ENCODE results near the gene DLL3. TPM values are rescaled to one million over a fixed set of nuclear protein-coding genes. Genes with fewer than 3 reads are reported as not detected.
A peak's percentile ranks its signal among the peaks of the same experiment; 100 is the strongest.
"Not testable (repeated sequence)": the region's sequence is repeated elsewhere in the genome, so short reads cannot be mapped to it uniquely, and the experiment has no call there.

The DLL3 gene
- polyA plus RNA-seq, 4 donors, result 0.15 to 0.40 TPM; not detected in 2

GRCh38 chr19:39469567-39469966 is 29.2 kb upstream of the DLL3 start:
- 84 to 86% (median 86%) methylated on average over 6 of the region's 6 CpGs for WGBS, 3 donors
- FAIRE-seq (no peak), DNase-seq (no peak)
- no peaks in the 10 kb centered on the region for H3K27me3 ChIP-seq (ENCODE audit: control insufficient read depth in 3 of 3, insufficient read depth in 3 of 3, low read length in 3 of 3)
- H3K4me3 ChIP-seq (ENCODE audit: low read depth in 1 of 3, low read length in 3 of 3), result no peak overlapping the region
- H3K27ac ChIP-seq (ENCODE audit: low read depth in 1 of 3, low read length in 2 of 3), result no peak overlapping the region
- H3K9me3 ChIP-seq (ENCODE audit: control insufficient read depth in 2 of 2, insufficient read depth in 1 of 2, low read depth in 1 of 2, low read length in 1 of 2), result no peaks in the 10 kb centered on the region
- H3K4me1 ChIP-seq (ENCODE audit: control insufficient read depth in 3 of 3, insufficient read depth in 2 of 3, low read depth in 1 of 3, low read length in 2 of 3), result no peaks in the 10 kb centered on the region
- peaks cover 34 to 97% (median 65%) of the 10 kb centered on the region in 3 donors for H3K36me3 ChIP-seq (ENCODE audit: control insufficient read depth in 3 of 3, insufficient read depth in 2 of 3, low read depth in 1 of 3, low read length in 3 of 3)

GRCh38 chr19:39470724-39471339 is 27.9 kb upstream of the DLL3 start:
- FAIRE-seq, result no peak
- no peaks in the 10 kb centered on the region for H3K9me3 ChIP-seq (ENCODE audit: control insufficient read depth in 2 of 2, insufficient read depth in 1 of 2, low read depth in 1 of 2, low read length in 1 of 2)
- H3K4me1 ChIP-seq (ENCODE audit: control insufficient read depth in 3 of 3, insufficient read depth in 2 of 3, low read depth in 1 of 3, low read length in 2 of 3), result no peaks in the 10 kb centered on the region
- 84 to 87% (median 86%) methylated on average over 7 of the region's 7 CpGs for WGBS, 3 donors
- peaks cover 30 to 98% (median 63%) of the 10 kb centered on the region in 3 donors for H3K36me3 ChIP-seq (ENCODE audit: control insufficient read depth in 3 of 3, insufficient read depth in 2 of 3, low read depth in 1 of 3, low read length in 3 of 3)
- no peak overlapping the region for H3K4me3 ChIP-seq (ENCODE audit: low read depth in 1 of 3, low read length in 3 of 3)
- no peak overlapping the region for H3K27ac ChIP-seq (ENCODE audit: low read depth in 1 of 3, low read length in 2 of 3)
- H3K27me3 ChIP-seq (ENCODE audit: control insufficient read depth in 3 of 3, insufficient read depth in 3 of 3, low read length in 3 of 3), result no peaks in the 10 kb centered on the region
- no peak for DNase-seq

- Histone ChIP-seq H3K4me1 (ENCODE audit: control insufficient read depth in 3 of 3, insufficient read depth in 2 of 3, low read depth in 1 of 3, low read length in 2 of 3) (no peaks in the 10 kb centered on the region), H3K36me3 (ENCODE audit: control insufficient read depth in 3 of 3, insufficient read depth in 2 of 3, low read depth in 1 of 3, low read length in 3 of 3) (peaks cover 28 to 95% (median 55%) of the 10 kb centered on the region in 3 donors), H3K9me3 (ENCODE audit: control insufficient read depth in 2 of 2, insufficient read depth in 1 of 2, low read depth in 1 of 2, low read length in 1 of 2) (no peaks in the 10 kb centered on the region), H3K4me3 (ENCODE audit: low read depth in 1 of 3, low read length in 3 of 3) (no peak overlapping the region), H3K27me3 (ENCODE audit: control insufficient read depth in 3 of 3, insufficient read depth in 3 of 3, low read length in 3 of 3) (no peaks in the 10 kb centered on the region), H3K27ac (ENCODE audit: low read depth in 1 of 3, low read length in 2 of 3) (no peak overlapping the region)
- WGBS, 3 donors, result 72 to 86% (median 80%) methylated on average over 8 of the region's 8 CpGs
- no peak for FAIRE-seq
- no peak for DNase-seq
These were observed 26.8 kb upstream of the DLL3 start for GRCh38 chr19:39471756-39472536.

GRCh38 chr19:39472746-39473442 is 25.9 kb upstream of the DLL3 start:
- DNase-seq (no peak), FAIRE-seq (no peak)
- no peaks in the 10 kb centered on the region for H3K9me3 ChIP-seq (ENCODE audit: control insufficient read depth in 2 of 2, insufficient read depth in 1 of 2, low read depth in 1 of 2, low read length in 1 of 2)
- H3K27ac ChIP-seq (ENCODE audit: low read depth in 1 of 3, low read length in 2 of 3), result no peak overlapping the region
- H3K27me3 ChIP-seq (ENCODE audit: control insufficient read depth in 3 of 3, insufficient read depth in 3 of 3, low read length in 3 of 3), result no peaks in the 10 kb centered on the region
- no peak overlapping the region for H3K4me3 ChIP-seq (ENCODE audit: low read depth in 1 of 3, low read length in 3 of 3)
- H3K4me1 ChIP-seq (ENCODE audit: control insufficient read depth in 3 of 3, insufficient read depth in 2 of 3, low read depth in 1 of 3, low read length in 2 of 3), result no peaks in the 10 kb centered on the region
- 91% methylated on average over 31 to 32 of the region's 32 CpGs for WGBS, 3 donors
- peaks cover 25 to 86% (median 48%) of the 10 kb centered on the region in 3 donors for H3K36me3 ChIP-seq (ENCODE audit: control insufficient read depth in 3 of 3, insufficient read depth in 2 of 3, low read depth in 1 of 3, low read length in 3 of 3)

- DNase-seq, result no peak
- Histone ChIP-seq H3K27ac (ENCODE audit: low read depth in 1 of 3, low read length in 2 of 3) (no peak overlapping the region), H3K4me1 (ENCODE audit: control insufficient read depth in 3 of 3, insufficient read depth in 2 of 3, low read depth in 1 of 3, low read length in 2 of 3) (no peaks in the 10 kb centered on the region), H3K27me3 (ENCODE audit: control insufficient read depth in 3 of 3, insufficient read depth in 3 of 3, low read length in 3 of 3) (no peaks in the 10 kb centered on the region), H3K4me3 (ENCODE audit: low read depth in 1 of 3, low read length in 3 of 3) (no peak overlapping the region), H3K9me3 (ENCODE audit: control insufficient read depth in 2 of 2, insufficient read depth in 1 of 2, low read depth in 1 of 2, low read length in 1 of 2) (no peaks in the 10 kb centered on the region), H3K36me3 (ENCODE audit: control insufficient read depth in 3 of 3, insufficient read depth in 2 of 3, low read depth in 1 of 3, low read length in 3 of 3) (peaks cover 25 to 80% (median 42%) of the 10 kb centered on the region in 3 donors)
- 87 to 88% (median 87%) methylated on average over 11 of the region's 11 CpGs for WGBS, 3 donors
- no peak for FAIRE-seq
These were observed 25.2 kb upstream of the DLL3 start for GRCh38 chr19:39473443-39473960.

GRCh38 chr19:39474139-39474620 is 24.6 kb upstream of the DLL3 start:
- Histone ChIP-seq H3K27me3 (ENCODE audit: control insufficient read depth in 3 of 3, insufficient read depth in 3 of 3, low read length in 3 of 3) (no peaks in the 10 kb centered on the region), H3K36me3 (ENCODE audit: control insufficient read depth in 3 of 3, insufficient read depth in 2 of 3, low read depth in 1 of 3, low read length in 3 of 3) (peaks cover 25 to 73% (median 39%) of the 10 kb centered on the region in 3 donors), H3K27ac (ENCODE audit: low read depth in 1 of 3, low read length in 2 of 3) (no peak overlapping the region), H3K9me3 (ENCODE audit: control insufficient read depth in 2 of 2, insufficient read depth in 1 of 2, low read depth in 1 of 2, low read length in 1 of 2) (no peaks in the 10 kb centered on the region), H3K4me1 (ENCODE audit: control insufficient read depth in 3 of 3, insufficient read depth in 2 of 3, low read depth in 1 of 3, low read length in 2 of 3) (no peaks in the 10 kb centered on the region), H3K4me3 (ENCODE audit: low read depth in 1 of 3, low read length in 3 of 3) (no peak overlapping the region)
- FAIRE-seq (no peak), DNase-seq (peak; percentile 19 to 65)
- 52 to 59% (median 54%) methylated on average over 9 of the region's 9 CpGs for WGBS, 3 donors

GRCh38 chr19:39475748-39476147 is 23.0 kb upstream of the DLL3 start:
- Histone ChIP-seq H3K27ac (ENCODE audit: low read depth in 1 of 3, low read length in 2 of 3) (no peak overlapping the region), H3K27me3 (ENCODE audit: control insufficient read depth in 3 of 3, insufficient read depth in 3 of 3, low read length in 3 of 3) (no peaks in the 10 kb centered on the region), H3K4me3 (ENCODE audit: low read depth in 1 of 3, low read length in 3 of 3) (no peak overlapping the region), H3K4me1 (ENCODE audit: control insufficient read depth in 3 of 3, insufficient read depth in 2 of 3, low read depth in 1 of 3, low read length in 2 of 3) (peaks cover 0 to 5% (median 0%) of the 10 kb centered on the region in 3 donors), H3K36me3 (ENCODE audit: control insufficient read depth in 3 of 3, insufficient read depth in 2 of 3, low read depth in 1 of 3, low read length in 3 of 3) (peaks cover 19 to 58% (median 29%) of the 10 kb centered on the region in 3 donors), H3K9me3 (ENCODE audit: control insufficient read depth in 2 of 2, insufficient read depth in 1 of 2, low read depth in 1 of 2, low read length in 1 of 2) (no peaks in the 10 kb centered on the region)
- no peak for FAIRE-seq
- WGBS, 3 donors, result 94 to 100% (median 100%) methylated on average over 1 to 2 of the region's 2 CpGs
- no peak for DNase-seq

GRCh38 chr19:39479319-39479801 is 19.4 kb upstream of the DLL3 start:
- not testable (repeated sequence) for H3K4me3 ChIP-seq (ENCODE audit: low read depth in 1 of 3, low read length in 3 of 3); H3K27me3 ChIP-seq (ENCODE audit: control insufficient read depth in 3 of 3, insufficient read depth in 3 of 3, low read length in 3 of 3); FAIRE-seq; H3K9me3 ChIP-seq (ENCODE audit: control insufficient read depth in 2 of 2, insufficient read depth in 1 of 2, low read depth in 1 of 2, low read length in 1 of 2)
- 75 to 84% (median 81%) methylated on average over 11 of the region's 11 CpGs for WGBS, 3 donors
- H3K36me3 ChIP-seq (ENCODE audit: control insufficient read depth in 3 of 3, insufficient read depth in 2 of 3, low read depth in 1 of 3, low read length in 3 of 3), result peaks cover 7 to 32% (median 8%) of the 10 kb centered on the region in 3 donors
- peaks cover 2 to 10% (median 5%) of the 10 kb centered on the region in 3 donors for H3K4me1 ChIP-seq (ENCODE audit: control insufficient read depth in 3 of 3, insufficient read depth in 2 of 3, low read depth in 1 of 3, low read length in 2 of 3)
- DNase-seq, result peak in 1 of 2 donors; percentile 28
- peak overlapping the region in 1 of 3 donors; percentile 75 for H3K27ac ChIP-seq (ENCODE audit: low read depth in 1 of 3, low read length in 2 of 3)
